ENCODE measurements around the gene TAF3.
A peak's percentile ranks its signal among the peaks of the same experiment; 100 is the strongest.

The TAF3 gene

DNA sequence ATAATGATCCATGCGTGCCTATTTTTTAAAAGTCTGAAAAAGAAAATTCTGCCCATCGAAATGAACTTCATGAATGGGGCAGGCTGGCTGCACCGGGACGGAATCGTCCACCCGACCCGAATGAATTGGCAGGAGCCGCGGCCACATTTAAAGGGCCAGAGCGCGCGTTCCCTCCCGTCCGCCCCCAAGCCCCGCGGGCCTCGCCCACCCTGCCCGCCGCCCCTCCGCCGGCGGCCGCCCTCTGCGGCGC is 235.9 kb downstream of the TAF3 start:
- Mint-ChIP-seq H3K4me3 (peak overlapping the region; percentile 66), H3K27me3 (peaks cover 92% of the 10 kb centered on the region), H3K4me1 (ENCODE audit: low read depth) (peaks cover 57% of the 10 kb centered on the region), H3K9me3 (no peaks in the 10 kb centered on the region), H3K36me3 (ENCODE audit: low read depth) (no peaks in the 10 kb centered on the region), H3K27ac (peak overlapping the region; percentile 50)
- intact Hi-C loops (cut with micrococcal nuclease), result no loop called here

DNA sequence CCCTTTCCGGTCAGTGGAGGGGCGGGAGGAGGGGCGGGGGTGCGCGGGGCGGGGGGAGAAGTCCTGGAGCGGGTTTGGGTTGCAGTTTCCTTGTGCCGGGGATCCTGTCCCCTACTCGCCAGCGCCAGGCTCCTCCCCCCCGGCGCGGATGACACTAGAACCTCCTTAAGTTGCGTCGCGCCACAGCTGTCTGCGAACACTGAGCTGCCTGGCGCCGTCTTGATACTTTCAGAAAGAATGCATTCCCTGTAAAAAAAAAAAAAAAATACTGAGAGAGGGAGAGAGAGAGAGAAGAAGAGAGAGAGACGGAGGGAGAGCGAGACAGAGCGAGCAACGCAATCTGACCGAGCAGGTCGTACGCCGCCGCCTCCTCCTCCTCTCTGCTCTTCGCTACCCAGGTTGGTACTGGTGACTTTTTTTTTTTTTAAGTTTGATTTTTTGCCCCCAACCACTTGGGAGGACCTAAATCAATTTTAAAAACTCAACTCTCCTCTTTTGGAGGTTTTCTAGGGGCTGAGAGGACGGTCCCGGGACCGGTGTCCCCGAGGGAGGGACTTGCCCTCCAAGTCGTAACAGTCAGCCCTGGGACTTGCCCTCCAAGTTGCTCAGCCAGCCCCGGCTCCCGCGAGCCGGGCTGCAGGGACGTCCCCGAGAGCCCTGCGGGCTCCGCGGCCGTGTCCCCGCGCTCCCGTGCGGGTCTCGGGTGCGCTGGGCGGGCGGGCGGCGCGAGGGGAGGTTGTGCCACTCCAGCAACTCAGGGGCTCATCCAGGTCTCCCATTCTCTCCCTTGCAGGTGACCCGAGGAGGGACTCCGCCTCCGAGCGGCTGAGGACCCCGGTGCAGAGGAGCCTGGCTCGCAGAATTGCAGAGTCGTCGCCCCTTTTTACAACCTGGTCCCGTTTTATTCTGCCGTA is 236.4 kb downstream of the TAF3 start, which contains the start of gene GATA3:
TSS of gene GATA3 (plus strand) at position 195 of the 914 bp plus-strand sequence. CDS start 968 bp downstream, outside the sequence.
- no peaks in the 10 kb centered on the region for H3K9me3 Mint-ChIP-seq
- H3K27me3 Mint-ChIP-seq, result peaks cover 94% of the 10 kb centered on the region
- H3K4me1 Mint-ChIP-seq (ENCODE audit: low read depth), result peaks cover 56% of the 10 kb centered on the region
- H3K4me3 Mint-ChIP-seq, result peak within 1 kb of the TSS; percentile 81
- peak within 1 kb of the TSS; percentile 50 for H3K27ac Mint-ChIP-seq
- no peaks in the 10 kb centered on the region for H3K36me3 Mint-ChIP-seq (ENCODE audit: low read depth)
- intact Hi-C loops (cut with micrococcal nuclease), result no loop called here

DNA sequence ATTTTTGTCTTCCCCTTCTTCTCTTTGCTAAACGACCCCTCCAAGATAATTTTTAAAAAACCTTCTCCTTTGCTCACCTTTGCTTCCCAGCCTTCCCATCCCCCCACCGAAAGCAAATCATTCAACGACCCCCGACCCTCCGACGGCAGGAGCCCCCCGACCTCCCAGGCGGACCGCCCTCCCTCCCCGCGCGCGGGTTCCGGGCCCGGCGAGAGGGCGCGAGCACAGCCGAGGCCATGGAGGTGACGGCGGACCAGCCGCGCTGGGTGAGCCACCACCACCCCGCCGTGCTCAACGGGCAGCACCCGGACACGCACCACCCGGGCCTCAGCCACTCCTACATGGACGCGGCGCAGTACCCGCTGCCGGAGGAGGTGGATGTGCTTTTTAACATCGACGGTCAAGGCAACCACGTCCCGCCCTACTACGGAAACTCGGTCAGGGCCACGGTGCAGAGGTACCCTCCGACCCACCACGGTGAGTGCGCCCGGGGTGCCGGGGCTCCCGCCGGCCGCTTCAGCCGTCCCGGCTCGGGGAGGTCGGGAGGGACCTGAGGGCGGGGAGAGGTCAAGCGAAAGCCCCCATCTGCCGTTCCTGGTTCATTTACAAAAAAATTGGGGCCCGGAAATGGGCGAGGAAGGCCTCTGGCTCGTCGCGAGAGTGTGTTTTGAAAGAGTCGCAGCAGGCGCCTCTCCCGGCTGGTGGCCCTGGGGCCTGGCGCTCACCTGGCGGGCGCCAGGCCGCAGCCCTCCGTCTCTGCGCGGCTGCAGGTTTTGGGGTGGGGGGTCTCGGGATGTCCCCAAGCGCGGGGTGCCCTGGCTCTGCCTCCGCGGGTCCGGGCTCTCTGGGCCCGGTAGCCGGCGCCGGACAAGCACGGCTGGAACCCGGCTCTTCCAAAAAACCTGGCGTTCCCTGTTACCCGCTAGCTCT is 237.4 kb downstream of the TAF3 start:
- peak overlapping the region; percentile 59 for H3K4me3 Mint-ChIP-seq
- H3K9me3 Mint-ChIP-seq, result no peaks in the 10 kb centered on the region
- intact Hi-C loops (cut with micrococcal nuclease), result no loop called here
- no peaks in the 10 kb centered on the region for H3K36me3 Mint-ChIP-seq (ENCODE audit: low read depth)
- H3K4me1 Mint-ChIP-seq (ENCODE audit: low read depth), result peaks cover 59% of the 10 kb centered on the region
- H3K27ac Mint-ChIP-seq, result no peak overlapping the region
- peaks cover 95% of the 10 kb centered on the region for H3K27me3 Mint-ChIP-seq

DNA sequence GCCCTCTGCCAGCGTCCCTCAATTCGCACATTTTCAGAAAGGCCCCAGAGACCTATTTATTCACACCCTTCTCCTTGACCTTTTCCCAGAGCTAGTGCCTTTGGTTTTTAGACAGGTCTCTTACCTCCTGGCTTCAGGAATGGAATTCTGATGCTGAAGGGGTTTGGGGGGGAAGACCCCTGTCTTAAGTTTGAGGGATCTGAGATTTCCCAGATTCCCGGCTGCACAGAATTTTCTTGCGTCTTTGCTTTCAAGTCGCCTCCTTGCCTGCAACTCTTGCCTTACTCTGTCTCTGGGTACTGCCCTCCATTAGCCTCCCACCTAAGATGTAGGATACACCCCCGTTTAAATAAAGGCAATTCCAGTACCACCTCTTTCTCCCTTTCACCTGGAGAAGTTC is 238.1 kb downstream of the TAF3 start:
- Mint-ChIP-seq H3K36me3 (ENCODE audit: low read depth) (no peaks in the 10 kb centered on the region), H3K27me3 (peaks cover 97% of the 10 kb centered on the region), H3K27ac (no peak overlapping the region), H3K9me3 (no peaks in the 10 kb centered on the region), H3K4me3 (no peak overlapping the region), H3K4me1 (ENCODE audit: low read depth) (peaks cover 62% of the 10 kb centered on the region)
- intact Hi-C loops (cut with micrococcal nuclease), result no loop called here

DNA sequence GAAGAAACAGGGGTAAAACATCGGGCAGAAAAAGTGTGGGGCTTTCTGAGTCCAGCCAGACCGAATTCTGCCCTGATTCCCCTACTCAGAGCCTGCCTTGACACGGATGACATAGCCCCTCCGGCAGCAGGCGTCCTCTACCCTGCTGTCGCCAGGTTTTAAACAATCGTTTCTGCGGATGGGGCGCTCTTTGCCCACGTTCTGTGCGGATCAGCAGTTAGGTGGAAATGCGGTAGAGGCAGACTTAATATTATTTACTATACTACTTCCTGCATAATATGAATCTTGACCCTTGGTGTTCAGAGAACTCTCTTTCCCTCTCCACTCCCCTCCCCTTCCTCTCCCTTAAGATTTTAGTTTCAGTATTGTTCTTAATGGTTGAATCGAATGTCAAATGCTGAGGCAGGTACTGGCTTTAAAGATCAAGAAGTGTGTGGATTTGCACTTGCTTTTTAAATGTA is 238.6 kb downstream of the TAF3 start:
- Mint-ChIP-seq H3K27ac (no peak overlapping the region), H3K27me3 (peaks cover 98% of the 10 kb centered on the region)

DNA sequence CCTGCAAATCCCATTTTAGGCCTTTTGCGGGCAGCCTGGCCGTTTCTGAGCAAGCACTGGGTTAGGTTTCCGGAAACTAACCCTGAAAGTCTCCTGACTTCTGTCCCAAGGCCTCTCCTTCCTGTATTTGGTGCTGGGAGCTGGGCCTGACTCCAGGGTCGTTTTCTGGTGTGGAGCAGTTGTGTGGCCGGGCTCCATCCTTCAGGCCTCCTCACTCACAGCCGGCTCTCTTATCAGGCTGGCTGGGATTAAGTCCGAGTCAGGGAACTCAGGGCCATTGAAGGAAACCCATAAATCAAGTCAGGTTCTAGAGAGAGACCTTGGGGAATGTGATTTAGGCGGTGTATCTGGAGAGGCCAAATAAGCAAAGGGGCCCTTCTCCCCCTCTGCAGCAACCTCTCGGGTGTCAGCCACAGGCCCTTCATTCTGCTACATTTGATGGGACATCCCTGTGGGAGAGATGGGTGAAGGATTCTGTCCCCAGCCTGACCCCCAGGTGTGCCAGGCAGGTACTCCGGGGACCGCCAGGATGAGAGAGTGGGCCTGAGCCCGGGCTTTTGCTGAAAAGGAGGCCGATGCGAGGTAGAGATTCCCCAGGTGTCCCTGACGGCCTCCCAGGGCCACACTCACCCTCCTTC is 239.4 kb downstream of the TAF3 start:
- peaks cover 98% of the 10 kb centered on the region for H3K27me3 Mint-ChIP-seq
- no peak overlapping the region for H3K4me3 Mint-ChIP-seq
- peaks cover 53% of the 10 kb centered on the region for H3K4me1 Mint-ChIP-seq (ENCODE audit: low read depth)
- H3K27ac Mint-ChIP-seq, result no peak overlapping the region
- no peaks in the 10 kb centered on the region for H3K36me3 Mint-ChIP-seq (ENCODE audit: low read depth)
- intact Hi-C loops (cut with micrococcal nuclease), result no loop called here
- H3K9me3 Mint-ChIP-seq, result no peaks in the 10 kb centered on the region

More for the DNA sequence above, 238.6 kb downstream of the TAF3 start:
- H3K4me3 Mint-ChIP-seq, result no peak overlapping the region
- peaks cover 61% of the 10 kb centered on the region for H3K4me1 Mint-ChIP-seq (ENCODE audit: low read depth)
- no peaks in the 10 kb centered on the region for H3K36me3 Mint-ChIP-seq (ENCODE audit: low read depth)
- intact Hi-C loops (cut with micrococcal nuclease), result no loop called here
- H3K9me3 Mint-ChIP-seq, result no peaks in the 10 kb centered on the region

DNA sequence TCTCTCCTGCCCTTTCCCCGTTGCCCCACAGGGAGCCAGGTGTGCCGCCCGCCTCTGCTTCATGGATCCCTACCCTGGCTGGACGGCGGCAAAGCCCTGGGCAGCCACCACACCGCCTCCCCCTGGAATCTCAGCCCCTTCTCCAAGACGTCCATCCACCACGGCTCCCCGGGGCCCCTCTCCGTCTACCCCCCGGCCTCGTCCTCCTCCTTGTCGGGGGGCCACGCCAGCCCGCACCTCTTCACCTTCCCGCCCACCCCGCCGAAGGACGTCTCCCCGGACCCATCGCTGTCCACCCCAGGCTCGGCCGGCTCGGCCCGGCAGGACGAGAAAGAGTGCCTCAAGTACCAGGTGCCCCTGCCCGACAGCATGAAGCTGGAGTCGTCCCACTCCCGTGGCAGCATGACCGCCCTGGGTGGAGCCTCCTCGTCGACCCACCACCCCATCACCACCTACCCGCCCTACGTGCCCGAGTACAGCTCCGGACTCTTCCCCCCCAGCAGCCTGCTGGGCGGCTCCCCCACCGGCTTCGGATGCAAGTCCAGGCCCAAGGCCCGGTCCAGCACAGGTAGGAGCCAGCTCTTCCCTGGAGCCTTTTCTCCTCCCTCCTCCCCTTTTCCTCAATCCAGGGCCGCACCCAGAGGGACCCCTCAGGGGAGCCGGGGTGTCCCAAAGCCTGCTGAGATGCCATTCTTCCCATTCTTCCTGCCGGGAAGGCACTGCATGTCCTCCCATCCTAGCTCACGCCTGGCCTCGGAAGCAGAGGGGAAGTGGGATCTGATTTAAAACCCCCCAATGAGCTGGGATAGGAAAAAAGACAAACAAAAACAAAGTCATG is 240.2 kb downstream of the TAF3 start:
- intact Hi-C loops (cut with micrococcal nuclease), result no loop called here
- Mint-ChIP-seq H3K27ac (no peak overlapping the region), H3K27me3 (peaks cover 98% of the 10 kb centered on the region), H3K36me3 (ENCODE audit: low read depth) (no peaks in the 10 kb centered on the region), H3K4me3 (no peak overlapping the region), H3K4me1 (ENCODE audit: low read depth) (peaks cover 46% of the 10 kb centered on the region), H3K9me3 (no peaks in the 10 kb centered on the region)

DNA sequence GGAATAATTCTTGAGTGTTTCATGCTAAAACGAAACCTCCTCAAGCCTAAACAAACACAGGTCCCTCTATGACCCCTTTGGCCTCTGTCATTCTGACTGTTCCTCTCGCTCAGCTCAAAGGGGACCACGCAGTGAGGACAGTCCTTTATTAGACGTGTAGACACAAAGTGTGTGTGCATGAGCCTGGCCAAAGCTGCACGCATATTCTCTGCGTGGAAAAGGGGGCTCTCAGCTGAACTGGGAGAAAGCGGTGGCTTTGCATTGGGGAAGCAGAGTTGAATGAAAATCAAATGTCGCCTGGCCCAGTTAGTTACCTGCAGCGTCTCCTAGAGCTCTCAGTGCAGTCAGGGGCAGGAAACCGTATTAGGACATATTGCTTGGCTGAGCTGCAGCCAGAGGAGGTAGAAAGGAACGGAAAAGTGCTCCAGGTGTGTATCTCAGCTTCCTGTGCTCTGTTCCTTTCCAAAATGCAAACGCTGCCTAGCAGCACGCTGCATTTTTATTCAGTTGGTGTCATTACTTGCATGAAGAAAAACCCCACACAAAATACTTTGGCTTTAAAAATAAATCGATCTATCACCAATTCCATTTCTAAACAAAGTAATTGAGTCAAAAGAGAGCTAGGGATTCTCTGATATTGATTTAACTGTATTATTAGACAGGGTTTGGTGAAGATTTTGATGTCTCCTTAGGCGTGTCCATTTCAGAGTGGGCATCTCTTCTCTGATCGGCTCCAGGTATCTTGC is 241.1 kb downstream of the TAF3 start:
- Mint-ChIP-seq H3K27me3 (peaks cover 99% of the 10 kb centered on the region), H3K9me3 (no peaks in the 10 kb centered on the region), H3K36me3 (ENCODE audit: low read depth) (no peaks in the 10 kb centered on the region), H3K4me1 (ENCODE audit: low read depth) (peaks cover 37% of the 10 kb centered on the region), H3K4me3 (no peak overlapping the region), H3K27ac (no peak overlapping the region)
- intact Hi-C loops (cut with micrococcal nuclease), result no loop called here

DNA sequence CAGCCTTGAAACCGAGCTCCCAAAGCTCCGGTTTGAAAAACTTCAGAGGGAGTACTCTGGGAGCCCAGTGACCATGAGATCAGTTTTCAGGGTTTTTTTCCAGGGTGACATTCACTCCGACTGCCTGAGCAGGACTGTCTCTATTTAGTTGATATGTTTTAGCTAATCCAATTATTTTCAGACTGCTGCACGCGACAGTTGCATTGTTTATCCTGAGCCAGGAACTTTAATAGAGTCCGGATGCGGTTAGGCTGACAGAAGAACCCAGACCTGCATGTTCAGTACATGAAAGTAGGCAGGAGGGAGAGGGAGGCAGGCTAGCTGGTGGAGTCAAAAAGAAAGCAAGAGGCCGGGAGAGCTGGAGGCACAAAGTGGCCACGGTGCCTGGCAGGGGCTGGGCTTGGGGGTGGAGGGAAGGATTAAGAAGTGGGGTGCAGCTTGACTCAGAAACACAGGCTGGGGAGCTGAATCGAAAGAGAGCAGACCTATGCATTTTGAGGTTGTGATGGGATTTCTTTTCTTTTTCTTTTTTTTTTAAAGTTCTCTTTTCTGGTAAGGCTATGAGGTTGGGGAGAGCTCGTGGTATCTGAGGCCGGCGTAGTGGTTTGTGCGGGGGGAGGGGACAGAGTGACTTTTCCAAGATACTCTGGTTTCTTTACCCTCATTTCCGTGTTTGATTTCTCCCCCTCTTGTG is 241.9 kb downstream of the TAF3 start:
- Mint-ChIP-seq H3K9me3 (no peaks in the 10 kb centered on the region), H3K4me1 (ENCODE audit: low read depth) (peaks cover 30% of the 10 kb centered on the region), H3K36me3 (ENCODE audit: low read depth) (no peaks in the 10 kb centered on the region), H3K27me3 (peaks cover 98% of the 10 kb centered on the region), H3K4me3 (peak overlapping the region; percentile 33), H3K27ac (no peak overlapping the region)
- intact Hi-C loops (cut with micrococcal nuclease), result no loop called here

DNA sequence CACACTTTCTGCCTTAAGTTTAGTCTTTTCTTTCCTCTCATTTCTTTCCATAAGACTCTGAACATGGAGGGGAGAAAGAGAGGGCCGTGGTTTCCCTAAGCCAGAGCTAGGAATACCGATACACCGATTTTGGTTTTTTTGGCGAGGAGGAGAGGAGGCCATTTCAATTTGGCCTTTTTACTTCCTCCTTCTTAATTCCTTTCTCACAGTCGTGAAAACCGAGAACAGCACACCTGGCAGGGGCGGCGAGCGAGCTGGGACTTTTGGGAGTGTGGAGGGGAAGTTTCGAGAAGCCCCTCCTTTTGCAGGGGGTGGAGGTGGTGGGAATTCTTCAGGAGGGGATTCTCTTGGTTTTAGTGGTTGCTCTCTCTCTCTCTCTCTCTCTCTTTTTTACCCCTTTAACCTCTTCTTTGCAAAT is 242.4 kb downstream of the TAF3 start:
- Mint-ChIP-seq H3K36me3 (ENCODE audit: low read depth) (no peaks in the 10 kb centered on the region), H3K9me3 (no peaks in the 10 kb centered on the region), H3K27ac (no peak overlapping the region), H3K4me3 (peak overlapping the region; percentile 33), H3K4me1 (ENCODE audit: low read depth) (peaks cover 24% of the 10 kb centered on the region), H3K27me3 (peaks cover 98% of the 10 kb centered on the region)
- intact Hi-C loops (cut with micrococcal nuclease), result no loop called here

DNA sequence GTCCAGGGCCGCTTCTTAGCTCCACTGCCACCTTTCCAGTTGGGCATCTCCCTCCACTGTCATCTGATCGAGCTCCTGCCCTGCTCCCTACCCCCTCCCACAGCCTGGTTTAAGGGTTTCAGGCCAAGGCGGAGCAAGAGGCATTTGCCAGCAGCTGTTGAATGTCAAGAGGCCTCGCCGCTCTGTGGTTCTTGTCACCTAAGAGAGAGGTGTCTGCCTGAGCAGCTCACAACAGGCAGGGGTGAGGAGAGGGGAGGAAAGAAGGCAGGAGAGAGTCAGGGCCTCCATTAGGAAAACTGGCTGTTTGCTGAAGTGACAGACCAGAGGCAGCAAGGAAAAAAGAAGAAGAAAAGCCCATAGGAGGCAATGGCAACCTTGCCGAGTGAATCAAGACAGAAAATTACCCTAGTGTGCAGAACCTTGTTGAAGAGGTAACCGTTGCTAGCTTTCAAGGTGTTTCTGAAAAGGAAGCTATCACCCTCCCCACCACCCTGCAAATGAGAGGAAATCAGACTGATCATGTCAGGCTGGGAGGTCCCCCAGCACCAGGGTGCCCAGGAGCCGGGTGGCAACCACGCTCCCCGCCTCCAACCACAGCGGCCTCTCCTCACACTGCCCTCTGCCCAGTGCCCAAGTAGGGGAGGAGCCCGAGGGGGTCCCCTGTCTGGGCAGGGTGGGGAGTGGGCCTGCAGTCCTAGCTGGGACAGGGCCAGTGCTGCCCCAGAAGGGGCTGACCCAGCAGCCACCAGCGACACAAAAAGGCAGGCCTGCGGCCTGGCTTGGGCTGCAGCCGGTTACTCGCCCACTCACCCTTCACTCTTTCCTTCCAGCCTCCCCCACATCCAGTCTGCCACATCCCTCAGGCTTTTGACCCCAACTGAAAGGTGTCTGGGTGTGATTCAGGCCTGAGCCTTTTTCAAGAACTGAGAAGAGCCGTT is 243.2 kb downstream of the TAF3 start:
- Mint-ChIP-seq H3K4me1 (ENCODE audit: low read depth) (peaks cover 21% of the 10 kb centered on the region), H3K27ac (no peak overlapping the region), H3K4me3 (no peak overlapping the region), H3K27me3 (peaks cover 97% of the 10 kb centered on the region), H3K36me3 (ENCODE audit: low read depth) (no peaks in the 10 kb centered on the region), H3K9me3 (no peaks in the 10 kb centered on the region)
- intact Hi-C loops (cut with micrococcal nuclease), result no loop called here
